WERI-Rb-1 (cell line): Measurements from ENCODE around the gene TMEM213.

Experiments
- DNase-seq: peaks from one replicate; pipeline ENCODE4 v3.0.0-alpha.2; 2020
- H3K27ac ChIP-seq: fragments of 250-450 bp; sonication (Bioruptor Pico); 2 replicates; pipeline ENCODE4 v1.5.1; 2020; ENCODE audit warnings: mild to moderate bottlenecking, moderate library complexity
- H3K27me3 ChIP-seq: fragments of 250-450 bp; sonication (Bioruptor Pico); 2 replicates; pipeline ENCODE4 v1.5.1; 2021; ENCODE audit warnings: mild to moderate bottlenecking, low read depth, moderate library complexity; ENCODE audit not compliant: insufficient read depth, severe bottlenecking
- H3K36me3 ChIP-seq: fragments of 250-450 bp; sonication (Bioruptor Pico); 2 replicates; pipeline ENCODE4 v1.5.1; 2020; ENCODE audit warnings: mild to moderate bottlenecking, moderate library complexity
- H3K4me3 ChIP-seq: 2 replicates; pipeline ENCODE4 v1.5.1; 2011; ENCODE audit warnings: low read depth, mild to moderate bottlenecking, control low read depth, low read length
- H3K9me3 ChIP-seq: fragments of 250-450 bp; sonication (Bioruptor Pico); 2 replicates; pipeline ENCODE4 v1.5.1; 2021; ENCODE audit warnings: mild to moderate bottlenecking, moderate library complexity; ENCODE audit not compliant: severe bottlenecking
- TF ChIP-seq, protein P1 (sequence below): IDR thresholded peaks from 2 replicates; pipeline ENCODE4 v1.5.1; 2011; ENCODE audit warnings: low read depth, mild to moderate bottlenecking, control low read depth, inconsistent platforms, low read length

TMEM213 gene

DNA sequence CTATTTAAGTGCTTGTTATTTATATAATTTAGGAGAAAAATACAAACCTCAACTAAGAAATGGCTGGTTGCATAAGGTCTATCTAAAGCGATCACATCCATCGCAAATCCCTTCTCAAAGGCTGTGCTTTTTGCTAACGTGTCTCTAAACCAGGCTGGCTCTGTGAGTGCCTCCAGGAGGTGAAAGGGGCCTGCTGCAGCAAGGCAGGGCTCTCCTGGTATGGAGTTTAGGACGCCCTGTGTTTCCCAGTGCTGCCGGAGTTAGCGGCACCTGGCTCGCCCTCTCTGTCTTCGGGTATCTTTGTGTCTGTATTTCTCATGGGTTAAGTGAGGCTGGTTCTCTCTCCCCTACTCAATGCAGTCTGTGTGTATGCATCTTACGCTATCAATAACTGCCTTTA lies 68.6 kb downstream of the TMEM213 start:
- TF ChIP-seq, protein P1, sequence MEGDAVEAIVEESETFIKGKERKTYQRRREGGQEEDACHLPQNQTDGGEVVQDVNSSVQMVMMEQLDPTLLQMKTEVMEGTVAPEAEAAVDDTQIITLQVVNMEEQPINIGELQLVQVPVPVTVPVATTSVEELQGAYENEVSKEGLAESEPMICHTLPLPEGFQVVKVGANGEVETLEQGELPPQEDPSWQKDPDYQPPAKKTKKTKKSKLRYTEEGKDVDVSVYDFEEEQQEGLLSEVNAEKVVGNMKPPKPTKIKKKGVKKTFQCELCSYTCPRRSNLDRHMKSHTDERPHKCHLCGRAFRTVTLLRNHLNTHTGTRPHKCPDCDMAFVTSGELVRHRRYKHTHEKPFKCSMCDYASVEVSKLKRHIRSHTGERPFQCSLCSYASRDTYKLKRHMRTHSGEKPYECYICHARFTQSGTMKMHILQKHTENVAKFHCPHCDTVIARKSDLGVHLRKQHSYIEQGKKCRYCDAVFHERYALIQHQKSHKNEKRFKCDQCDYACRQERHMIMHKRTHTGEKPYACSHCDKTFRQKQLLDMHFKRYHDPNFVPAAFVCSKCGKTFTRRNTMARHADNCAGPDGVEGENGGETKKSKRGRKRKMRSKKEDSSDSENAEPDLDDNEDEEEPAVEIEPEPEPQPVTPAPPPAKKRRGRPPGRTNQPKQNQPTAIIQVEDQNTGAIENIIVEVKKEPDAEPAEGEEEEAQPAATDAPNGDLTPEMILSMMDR: no peak
- Histone ChIP-seq H3K4me3 (no peak overlapping the region), H3K27me3 (no peaks in the 10 kb centered on the region), H3K27ac (no peak overlapping the region), H3K9me3 (no peaks in the 10 kb centered on the region), H3K36me3 (peaks cover 12% of the 10 kb centered on the region)
- no peak for DNase-seq

DNA sequence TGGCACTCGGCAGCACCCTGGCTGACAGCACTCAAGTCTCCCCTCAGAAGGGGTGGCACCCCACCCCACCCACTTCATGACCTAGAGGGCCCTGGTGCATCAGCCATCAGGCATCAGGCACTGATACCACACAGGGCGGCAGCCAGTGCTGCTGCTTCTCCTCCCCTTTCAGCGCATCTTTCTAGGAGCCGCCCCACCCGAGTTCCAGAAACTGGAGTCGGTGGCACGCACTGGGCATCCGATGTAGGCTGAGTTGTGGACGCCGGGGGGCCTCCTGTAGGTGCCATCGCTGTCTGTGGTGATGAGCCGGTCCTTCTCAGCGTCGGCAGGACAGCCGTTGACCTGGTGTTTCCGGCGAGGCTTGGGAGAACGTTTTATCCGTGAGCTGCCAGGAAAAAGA lies 70.0 kb downstream of the TMEM213 start:
- Histone ChIP-seq H3K27me3 (no peaks in the 10 kb centered on the region), H3K27ac (no peak overlapping the region), H3K9me3 (no peaks in the 10 kb centered on the region), H3K4me3 (no peak overlapping the region), H3K36me3 (peaks cover 14% of the 10 kb centered on the region)
- DNase-seq: no peak
- TF ChIP-seq, protein P1: no peak

DNA sequence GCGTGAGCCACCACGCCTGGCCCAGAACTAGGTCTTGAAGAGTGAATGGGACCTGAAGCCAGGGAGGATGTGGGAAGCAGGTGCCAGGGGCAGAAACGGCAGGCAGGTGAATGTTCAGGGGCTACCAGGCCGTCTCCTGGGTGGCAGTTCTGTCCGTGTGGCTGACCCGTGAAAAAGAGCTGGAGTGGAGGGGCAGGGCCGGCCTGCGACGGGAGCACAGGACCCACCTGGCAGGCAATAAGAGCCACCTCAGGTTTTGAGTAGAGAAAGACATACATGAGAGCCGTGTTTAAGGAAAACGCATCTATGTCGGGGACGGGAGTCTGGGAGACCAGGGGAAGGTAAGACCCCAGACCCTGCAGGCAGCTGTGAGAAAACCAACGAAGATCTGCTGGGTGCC lies 70.9 kb downstream of the TMEM213 start:
- no peak for DNase-seq
- Histone ChIP-seq H3K4me3 (no peak overlapping the region), H3K27me3 (no peaks in the 10 kb centered on the region), H3K36me3 (peaks cover 14% of the 10 kb centered on the region), H3K27ac (no peak overlapping the region), H3K9me3 (no peaks in the 10 kb centered on the region)
- TF ChIP-seq, protein P1: no peak

DNA sequence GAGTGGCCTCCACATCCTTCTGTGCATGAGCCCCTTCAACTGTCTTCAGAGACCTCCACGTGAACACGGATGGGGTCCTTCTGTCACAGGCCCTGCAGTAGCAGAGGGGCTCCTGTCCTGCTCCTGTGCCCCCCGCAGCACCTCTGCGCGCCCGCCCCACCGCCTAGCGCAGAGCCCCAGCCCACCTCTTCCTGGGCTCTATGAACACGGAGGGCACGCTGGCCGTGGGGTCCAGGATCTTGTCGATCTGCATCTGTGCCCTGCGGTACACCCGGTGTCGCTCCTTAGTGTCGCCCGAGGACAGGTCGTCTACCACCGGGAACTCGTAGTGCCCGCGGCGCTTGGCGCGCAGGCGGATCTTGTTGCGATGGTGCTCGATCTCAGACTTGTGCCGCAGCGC lies 71.6 kb downstream of the TMEM213 start:
- Histone ChIP-seq H3K4me3 (no peak overlapping the region), H3K36me3 (peaks cover 14% of the 10 kb centered on the region), H3K27ac (no peak overlapping the region), H3K27me3 (no peaks in the 10 kb centered on the region), H3K9me3 (no peaks in the 10 kb centered on the region)
- DNase-seq: no peak
- TF ChIP-seq, protein P1: no peak

DNA sequence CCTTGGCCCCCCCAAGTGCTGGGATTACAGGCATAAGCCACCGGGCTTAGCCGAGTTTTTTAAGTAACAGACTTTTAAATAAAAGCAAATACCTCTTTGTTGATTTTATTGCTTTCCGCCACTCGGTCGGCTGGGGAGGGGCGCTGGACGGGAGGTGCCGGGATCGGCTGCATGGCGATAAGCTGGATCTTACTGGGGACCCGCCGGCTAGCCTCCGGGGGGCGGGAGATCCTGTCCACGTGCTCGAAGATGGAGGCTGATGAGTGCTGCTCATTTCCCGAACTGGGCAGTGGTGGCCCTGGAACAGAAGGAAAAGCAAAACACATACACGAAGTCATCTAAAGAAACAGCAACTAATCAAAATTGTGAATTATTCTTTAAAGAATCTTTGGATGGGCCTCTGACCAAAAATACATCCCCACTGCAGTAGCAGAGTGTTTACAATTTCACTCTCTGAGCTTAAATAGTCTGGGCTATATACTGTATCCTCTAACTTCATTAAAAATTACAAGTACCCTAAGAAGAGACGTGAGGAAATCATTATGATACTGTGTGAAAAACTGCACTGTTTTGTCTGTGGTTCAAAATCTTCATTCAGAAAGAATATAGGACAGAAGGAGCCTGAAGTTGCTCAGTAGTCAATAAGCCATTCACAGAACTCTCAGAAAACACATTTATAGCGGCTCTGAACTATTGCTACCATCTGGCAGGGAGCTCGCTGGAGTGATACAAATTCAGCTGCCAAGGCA lies 73.4 kb downstream of the TMEM213 start:
- Histone ChIP-seq H3K27me3 (no peaks in the 10 kb centered on the region), H3K36me3 (peaks cover 14% of the 10 kb centered on the region), H3K9me3 (no peaks in the 10 kb centered on the region), H3K27ac (no peak overlapping the region), H3K4me3 (no peak overlapping the region)
- TF ChIP-seq, protein P1: no peak
- DNase-seq: no peak

DNA sequence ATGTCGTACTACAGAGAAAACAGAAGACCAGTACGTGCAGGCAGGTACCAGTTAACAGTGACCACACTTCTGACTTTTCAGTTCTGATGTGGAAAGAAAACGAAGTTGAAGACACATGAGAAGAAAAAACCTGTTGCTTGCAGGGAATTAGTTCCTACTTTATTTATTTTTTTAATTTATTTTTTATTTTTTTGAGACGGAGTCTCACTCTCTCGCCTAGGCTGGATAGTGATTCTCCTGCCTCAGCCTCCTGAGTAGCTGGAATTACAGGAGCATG lies 74.0 kb downstream of the TMEM213 start:
- H3K27me3 ChIP-seq: no peaks in the 10 kb centered on the region
- H3K36me3 ChIP-seq: peaks cover 14% of the 10 kb centered on the region
- TF ChIP-seq, protein P1: no peak
- no peaks in the 10 kb centered on the region for H3K9me3 ChIP-seq
- H3K4me3 ChIP-seq: no peak overlapping the region
- no peak for DNase-seq
- no peak overlapping the region for H3K27ac ChIP-seq
